BJ (cell line): Measurements from ENCODE around the gene LRRC49. TPM values are rescaled to one million over a fixed set of nuclear protein-coding genes. Genes with fewer than 3 reads are reported as not detected.
A peak's percentile ranks its signal among the peaks of the same experiment; 100 is the strongest.

Source experiments
- CTCF ChIA-PET: fragments of 350-600 bp; formaldehyde crosslinking; extraction: SDS; loops from one replicate; lab custom pipeline; 2021; ENCODE audit warnings: antibody characterized with exemption, inconsistent platforms; lab: Yijun Ruan, JAX
- POLR2A ChIA-PET: fragments of 300-600 bp; sonication (Branson Sonifier 250); formaldehyde crosslinking; extraction: SDS; loops from one replicate; lab custom pipeline; 2021; ENCODE audit warnings: antibody characterized with exemption; lab: Charles Lee
- DNase-seq: peaks from one replicate; pipeline ENCODE4 v3.0.0-alpha.2; 2011; ENCODE audit warnings: low read depth
- H3K27me3 ChIP-seq: 2 replicates; pipeline ENCODE4 v1.6.0; 2011; ENCODE audit warnings: low read length; ENCODE audit not compliant: control insufficient read depth, insufficient read depth
- H3K36me3 ChIP-seq: 2 replicates; pipeline ENCODE4 v1.5.1; 2011; ENCODE audit warnings: low read length; ENCODE audit not compliant: control insufficient read depth, insufficient read depth
- H3K4me3 ChIP-seq: 2 replicates; pipeline ENCODE4 v1.5.1; 2011; ENCODE audit warnings: low read depth, mild to moderate bottlenecking, control low read depth, low read length
- polyA plus RNA-seq: library from polyadenylated mRNA; depleted of rRNA; stranded (reverse); fragments of >200 nt; gene quantifications from 2 replicates; pipeline ENCODE4 v1.2.3, GENCODE V29; 2011
- TF ChIP-seq, protein P1 (sequence below): IDR thresholded peaks from 2 replicates; pipeline ENCODE4 v1.5.1; 2011; ENCODE audit warnings: low read depth, mild to moderate bottlenecking, control low read depth, inconsistent platforms, low read length, moderate library complexity; ENCODE audit not compliant: insufficient read depth

The LRRC49 gene
- polyA plus RNA-seq, 1 experiment: 6.2 TPM

DNA sequence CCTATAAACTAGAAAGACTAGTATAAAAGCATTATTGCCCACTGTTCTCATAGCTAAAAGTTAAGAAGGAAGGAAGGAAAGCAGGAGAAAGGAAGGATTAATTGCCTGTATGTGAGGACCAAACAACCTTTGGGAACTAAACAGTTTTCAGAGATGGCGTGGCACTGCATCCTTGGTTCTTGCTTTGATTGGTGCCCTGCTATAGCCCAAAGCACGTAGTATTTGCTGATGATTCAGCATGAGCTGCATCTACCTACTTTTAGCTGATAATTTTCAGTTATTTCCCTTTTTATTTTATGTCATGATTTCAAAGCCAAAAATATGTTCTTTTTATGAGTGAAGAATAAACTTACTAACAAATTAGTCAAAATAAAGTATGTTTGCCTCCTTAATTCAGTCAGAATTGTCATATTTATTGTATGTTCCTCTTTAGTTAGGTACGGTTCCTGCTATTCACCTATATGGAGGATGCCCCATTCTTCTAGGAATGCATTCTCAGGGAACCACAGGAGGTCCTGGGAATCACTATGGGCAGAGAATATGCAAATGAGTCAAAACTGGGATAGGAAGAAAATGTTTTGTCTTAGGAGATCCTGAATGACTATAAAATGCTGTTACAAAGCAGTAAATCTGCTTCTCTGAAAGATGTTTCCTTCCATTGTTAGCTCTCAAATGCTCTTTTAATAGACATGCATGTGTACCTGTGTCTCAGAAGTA, 157.2 kb downstream of the LRRC49 start:
- no peak for DNase-seq
- ChIA-PET POLR2A (no interaction called here), CTCF (interaction anchor here (1.4 to 1.6 kb wide), 2 partner anchors 31 to 246 kb away, joined by 3 to 5 read pairs; no protein-coding TSS in a partner anchor)
- H3K27me3 ChIP-seq: no peaks in the 10 kb centered on the region
- no peaks in the 10 kb centered on the region for H3K36me3 ChIP-seq
- H3K4me3 ChIP-seq: no peak overlapping the region
- TF ChIP-seq, protein P1, sequence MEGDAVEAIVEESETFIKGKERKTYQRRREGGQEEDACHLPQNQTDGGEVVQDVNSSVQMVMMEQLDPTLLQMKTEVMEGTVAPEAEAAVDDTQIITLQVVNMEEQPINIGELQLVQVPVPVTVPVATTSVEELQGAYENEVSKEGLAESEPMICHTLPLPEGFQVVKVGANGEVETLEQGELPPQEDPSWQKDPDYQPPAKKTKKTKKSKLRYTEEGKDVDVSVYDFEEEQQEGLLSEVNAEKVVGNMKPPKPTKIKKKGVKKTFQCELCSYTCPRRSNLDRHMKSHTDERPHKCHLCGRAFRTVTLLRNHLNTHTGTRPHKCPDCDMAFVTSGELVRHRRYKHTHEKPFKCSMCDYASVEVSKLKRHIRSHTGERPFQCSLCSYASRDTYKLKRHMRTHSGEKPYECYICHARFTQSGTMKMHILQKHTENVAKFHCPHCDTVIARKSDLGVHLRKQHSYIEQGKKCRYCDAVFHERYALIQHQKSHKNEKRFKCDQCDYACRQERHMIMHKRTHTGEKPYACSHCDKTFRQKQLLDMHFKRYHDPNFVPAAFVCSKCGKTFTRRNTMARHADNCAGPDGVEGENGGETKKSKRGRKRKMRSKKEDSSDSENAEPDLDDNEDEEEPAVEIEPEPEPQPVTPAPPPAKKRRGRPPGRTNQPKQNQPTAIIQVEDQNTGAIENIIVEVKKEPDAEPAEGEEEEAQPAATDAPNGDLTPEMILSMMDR: no peak

DNA sequence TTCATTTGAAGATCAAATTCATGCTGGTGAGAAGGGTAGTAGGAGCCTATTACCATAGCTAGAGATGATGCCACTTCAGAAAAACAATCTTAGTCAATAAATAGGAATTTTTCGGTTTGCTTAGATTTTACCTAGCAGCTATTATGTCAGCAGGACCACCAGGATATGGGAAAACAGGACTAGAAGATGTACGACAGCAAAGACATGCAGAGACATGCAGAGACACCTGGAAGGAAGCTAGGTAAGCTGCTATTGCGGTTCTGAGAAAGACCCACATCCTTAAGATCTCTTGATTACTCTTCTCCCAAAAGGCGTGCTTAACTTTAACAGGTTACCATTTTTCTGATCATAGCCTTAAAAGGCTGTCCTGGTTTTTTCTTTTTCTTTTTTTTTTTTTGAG, 157.8 kb downstream of the LRRC49 start:
- DNase-seq: no peak
- ChIA-PET POLR2A (no interaction called here), CTCF (interaction anchor here (1.6 kb wide), 1 partner anchor 245 kb away, joined by 3 read pairs; no protein-coding TSS in a partner anchor)
- TF ChIP-seq, protein P1: no peak
- Histone ChIP-seq H3K36me3 (no peaks in the 10 kb centered on the region), H3K4me3 (no peak overlapping the region), H3K27me3 (no peaks in the 10 kb centered on the region)

DNA sequence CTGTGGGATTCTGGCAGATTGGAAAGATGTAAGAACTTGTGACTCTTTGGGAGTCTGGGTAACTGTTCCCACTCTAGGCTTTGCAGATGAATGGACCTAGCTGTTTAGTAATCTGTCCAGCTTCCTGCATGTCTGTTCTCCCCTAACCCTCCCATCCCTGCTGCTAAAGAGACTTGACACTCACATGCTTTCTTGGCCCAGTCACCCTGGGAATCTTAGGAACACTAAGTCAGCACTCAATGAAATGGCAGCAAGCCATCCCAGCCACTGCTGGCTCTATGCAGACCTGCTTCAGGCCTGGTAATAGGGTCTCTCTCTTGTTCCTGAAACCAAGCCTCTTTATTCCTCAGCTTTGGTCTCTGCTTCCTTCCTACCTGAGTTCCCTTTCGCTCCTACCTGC, 158.9 kb downstream of the LRRC49 start:
- TF ChIP-seq, protein P1: no peak
- POLR2A ChIA-PET: no interaction called here
- Histone ChIP-seq H3K27me3 (no peaks in the 10 kb centered on the region), H3K4me3 (no peak overlapping the region), H3K36me3 (no peaks in the 10 kb centered on the region)
- peak; percentile 50 for DNase-seq
- CTCF ChIA-PET: interaction anchor here (1.0 to 1.6 kb wide), 3 partner anchors 40 to 244 kb away, joined by 3 read pairs; no protein-coding TSS in a partner anchor

DNA sequence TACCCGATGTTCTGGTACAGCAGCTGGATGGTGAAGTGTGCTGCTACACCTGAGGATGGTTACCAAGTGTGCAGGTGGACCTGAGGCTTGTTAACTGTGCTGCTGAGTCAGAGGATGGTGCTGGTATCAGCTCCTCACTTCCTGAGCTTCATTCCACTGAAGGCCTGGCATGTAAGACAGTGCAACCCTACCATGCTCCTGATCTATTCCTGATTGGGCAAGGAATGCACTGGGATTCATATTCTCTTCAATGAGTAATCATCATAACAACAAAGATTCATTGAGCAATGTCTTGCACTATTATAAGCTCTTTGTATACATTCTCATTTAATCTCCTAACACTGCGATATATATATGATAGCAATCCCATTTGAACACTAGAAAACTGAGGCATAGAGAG, 159.7 kb downstream of the LRRC49 start:
- TF ChIP-seq, protein P1: no peak
- no peak for DNase-seq
- no peak overlapping the region for H3K4me3 ChIP-seq
- no peaks in the 10 kb centered on the region for H3K27me3 ChIP-seq
- no peaks in the 10 kb centered on the region for H3K36me3 ChIP-seq
- CTCF ChIA-PET: interaction anchor here (1.2 kb wide), 1 partner anchor 41 kb away, joined by 3 read pairs; no protein-coding TSS in a partner anchor
- POLR2A ChIA-PET: no interaction called here

DNA sequence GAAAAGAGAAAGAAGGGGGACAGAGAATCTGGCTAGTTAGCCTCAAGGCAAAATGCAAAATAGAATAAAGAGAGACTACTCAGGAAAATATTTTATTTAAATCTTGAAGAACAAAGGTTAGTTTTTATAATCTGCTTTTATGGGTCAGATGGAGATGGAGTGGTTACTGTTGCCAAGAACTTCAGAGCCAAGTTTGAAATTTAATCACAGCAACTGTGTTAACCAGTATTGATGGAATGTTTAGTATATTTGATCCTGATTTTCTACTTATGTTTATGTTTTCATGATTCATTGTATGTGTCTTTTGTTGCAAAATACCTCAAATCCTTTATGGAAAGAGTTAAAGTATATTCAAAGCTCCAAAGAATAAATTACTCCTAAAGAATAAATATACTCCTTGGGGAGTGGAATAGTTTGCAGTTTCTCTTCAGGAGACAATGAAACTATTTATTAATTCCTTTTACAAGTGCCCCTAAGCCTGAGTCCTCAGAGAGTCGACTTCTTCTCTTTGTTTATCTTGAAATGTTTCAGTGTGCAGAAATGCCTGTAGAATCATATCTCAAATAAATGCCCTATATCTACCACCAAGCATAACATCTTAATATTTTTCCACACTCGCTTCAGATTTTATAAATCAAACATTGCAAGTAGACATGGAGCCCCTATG, 161.8 kb downstream of the LRRC49 start:
- DNase-seq: no peak
- POLR2A ChIA-PET: no interaction called here
- CTCF ChIA-PET: no interaction called here

More for the DNA sequence above, 161.8 kb downstream of the LRRC49 start:
- Histone ChIP-seq H3K27me3 (no peaks in the 10 kb centered on the region), H3K4me3 (no peak overlapping the region), H3K36me3 (no peaks in the 10 kb centered on the region)
- TF ChIP-seq, protein P1: no peak
